DND-41 (cell line): ENCODE results near the gene RIPK4.

ENCODE experiments used
- EZH2 ChIP-seq: IDR thresholded peaks from 3 replicates; pipeline ENCODE4 v1.6.1; 2012; ENCODE audit warnings: borderline replicate concordance, low read depth, mild to moderate bottlenecking, moderate library complexity, low read length, inconsistent platforms; ENCODE audit not compliant: severe bottlenecking
- TF ChIP-seq, protein P1 (sequence below): IDR thresholded peaks from 2 replicates; pipeline ENCODE4 v1.5.1; 2012; ENCODE audit warnings: borderline replicate concordance, low read length, moderate library complexity, mild to moderate bottlenecking; ENCODE audit not compliant: poor library complexity, severe bottlenecking; ENCODE audit errors: extremely low read depth

DNA sequence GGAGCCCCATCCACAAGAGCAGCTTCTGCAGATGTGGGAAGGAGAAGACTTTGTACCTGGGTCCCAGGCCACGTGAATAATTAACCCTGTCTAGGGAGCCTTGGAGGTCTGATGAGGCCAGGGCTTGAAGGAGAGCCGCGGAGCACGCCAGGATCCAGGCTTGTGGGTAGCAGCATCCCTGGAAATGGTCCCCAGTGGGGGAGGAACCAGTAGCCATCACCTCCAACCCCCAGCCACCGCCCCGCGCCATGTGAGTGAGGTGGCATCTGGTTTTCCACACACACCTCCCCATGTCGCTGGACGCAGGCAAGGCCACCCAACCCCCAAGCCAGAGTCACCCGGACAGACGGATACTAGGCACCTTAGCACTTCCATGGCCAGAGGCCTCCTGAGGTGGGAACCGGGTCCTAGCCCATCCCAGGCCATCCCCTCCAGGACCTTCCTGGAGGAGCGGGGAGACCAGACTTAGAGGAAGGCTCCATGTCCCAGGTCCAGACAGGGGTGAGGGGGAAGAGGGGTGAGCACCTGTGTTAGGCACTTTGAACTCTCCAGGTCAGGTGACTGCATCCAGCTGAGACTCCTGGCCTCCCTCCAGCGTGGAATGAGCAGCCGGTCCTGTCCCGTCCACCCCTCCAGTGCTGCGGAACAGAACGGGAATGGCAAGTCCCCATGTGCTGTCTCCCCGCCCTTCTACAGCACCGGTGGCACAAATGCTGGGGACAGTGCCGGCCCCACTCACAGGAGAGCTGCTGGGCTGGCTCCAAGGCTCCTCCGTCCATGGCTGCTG lies 53.2 kb downstream of the RIPK4 start:
- TF ChIP-seq, protein P1, sequence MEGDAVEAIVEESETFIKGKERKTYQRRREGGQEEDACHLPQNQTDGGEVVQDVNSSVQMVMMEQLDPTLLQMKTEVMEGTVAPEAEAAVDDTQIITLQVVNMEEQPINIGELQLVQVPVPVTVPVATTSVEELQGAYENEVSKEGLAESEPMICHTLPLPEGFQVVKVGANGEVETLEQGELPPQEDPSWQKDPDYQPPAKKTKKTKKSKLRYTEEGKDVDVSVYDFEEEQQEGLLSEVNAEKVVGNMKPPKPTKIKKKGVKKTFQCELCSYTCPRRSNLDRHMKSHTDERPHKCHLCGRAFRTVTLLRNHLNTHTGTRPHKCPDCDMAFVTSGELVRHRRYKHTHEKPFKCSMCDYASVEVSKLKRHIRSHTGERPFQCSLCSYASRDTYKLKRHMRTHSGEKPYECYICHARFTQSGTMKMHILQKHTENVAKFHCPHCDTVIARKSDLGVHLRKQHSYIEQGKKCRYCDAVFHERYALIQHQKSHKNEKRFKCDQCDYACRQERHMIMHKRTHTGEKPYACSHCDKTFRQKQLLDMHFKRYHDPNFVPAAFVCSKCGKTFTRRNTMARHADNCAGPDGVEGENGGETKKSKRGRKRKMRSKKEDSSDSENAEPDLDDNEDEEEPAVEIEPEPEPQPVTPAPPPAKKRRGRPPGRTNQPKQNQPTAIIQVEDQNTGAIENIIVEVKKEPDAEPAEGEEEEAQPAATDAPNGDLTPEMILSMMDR: no peak
- TF ChIP-seq EZH2: no peak
